Measurements from ENCODE around the gene DLGAP1.

- TF ChIP-seq ZNF274 (IDR thresholded peaks at IDR 0.05; ENCODE audit: low read depth, low read length), result no peak
- TF ChIP-seq SUZ12 (IDR thresholded peaks at IDR 0.05; ENCODE audit: extremely low read depth, insufficient read depth, insufficient read length), result no peak
Measured at GRCh38 chr18:3526421-3527354, 928.4 kb downstream of the DLGAP1 start.
